HepG2 (cell line): ENCODE data around the gene ANKS1B. TPM values are rescaled to one million over a fixed set of nuclear protein-coding genes. Genes with fewer than 3 reads are reported as not detected.

Source experiments
- ATAC-seq: fragments of 200-7000 bp; cut with Tn5 transposase; 3 replicates; pipeline ENCODE4 v1.9.1; 2020; ENCODE audit warnings: mild to moderate bottlenecking, moderate library complexity
- BruUV-seq: library from RNA; stranded (reverse); fragments of 400-500 nt; replicated peaks from 2 replicates; lab custom pipeline; 2021; lab: Mats Ljungman, UMichigan
- CTCF ChIA-PET: fragments of 300-600 bp; formaldehyde crosslinking; extraction: SDS; loops from one replicate; lab custom pipeline; 2021; ENCODE audit warnings: low total read pairs, inconsistent platforms, low intra/inter-chr PET ratio; lab: Yijun Ruan, JAX
- POLR2A ChIA-PET: fragments of 350-600 bp; sonication (Branson Sonifier 250); formaldehyde crosslinking; loops from one replicate; lab custom pipeline; 2020; ENCODE audit warnings: antibody characterized with exemption, inconsistent platforms; lab: Yijun Ruan, JAX
- DNase-seq: peaks from one replicate; pipeline ENCODE4 v3.0.0-alpha.2; 2015; ENCODE audit warnings: low spot score
- FAIRE-seq: peaks from 3 replicates; lab custom pipeline; 2011; peaks lifted over from hg19 to GRCh38; lab: Jason Lieb, UNC
- H2AFZ ChIP-seq: one replicate; pipeline ENCODE4 v1.6.1; 2011; ENCODE audit warnings: low read length, inconsistent platforms
- H3K27ac ChIP-seq: fragments of 300-600 bp; 3 replicates; pipeline ENCODE4 v1.8.0; 2011; ENCODE audit warnings: mixed run types, mild to moderate bottlenecking, mixed read lengths, low read length, inconsistent platforms; ENCODE audit not compliant: insufficient read depth; ENCODE audit errors: extremely low read length
- H3K27me3 ChIP-seq, 2 experiments: fragments of 200-600 bp in 1 of 2; 2 replicates in 1 of 2; 3 replicates in 1 of 2; pipeline versions ENCODE4 v1.6.0 to v1.8.0; 2011; ENCODE audit warnings: low read length in 2 of 2, mild to moderate bottlenecking in 2 of 2, moderate library complexity in 2 of 2, inconsistent platforms in 1 of 2; ENCODE audit not compliant: insufficient read depth in 2 of 2, control insufficient read depth in 1 of 2
- H3K36me3 ChIP-seq, 2 experiments: fragments of 200-600 bp in 1 of 2; replicated peaks in 1 of 2; 2 replicates in 1 of 2; 3 replicates in 1 of 2; pipeline versions ENCODE4 v1.5.1 to v1.8.0; 2011; ENCODE audit warnings: low read length in 2 of 2, inconsistent platforms in 1 of 2; ENCODE audit not compliant: insufficient read depth in 2 of 2, control insufficient read depth in 1 of 2
- H3K4me1 ChIP-seq: 2 replicates; pipeline ENCODE4 v1.5.1; 2012; ENCODE audit warnings: low read length, inconsistent platforms; ENCODE audit not compliant: insufficient read depth
- H3K4me2 ChIP-seq: 2 replicates; pipeline ENCODE4 v1.6.0; 2011; ENCODE audit warnings: low read depth, low read length, inconsistent platforms
- H3K4me3 ChIP-seq, 3 experiments: fragments of 200-600 bp in 1 of 3; sonication (generic), shearing (Covaris generic) in 1 of 3; replicated peaks in 1 of 3; 2 replicates each; pipeline ENCODE4 v1.5.1; 2011 to 2016; ENCODE audit warnings: low read length in 3 of 3, inconsistent platforms in 2 of 3, low read depth in 2 of 3, mild to moderate bottlenecking in 2 of 3, control low read depth in 1 of 3, mixed read lengths in 1 of 3; ENCODE audit not compliant: insufficient read depth in 1 of 3
- H3K79me2 ChIP-seq: one replicate; pipeline ENCODE4 v1.6.1; 2011; ENCODE audit warnings: low read length, inconsistent platforms; ENCODE audit not compliant: insufficient read depth
- H3K9ac ChIP-seq: 2 replicates; pipeline ENCODE4 v1.6.0; 2011; ENCODE audit warnings: mild to moderate bottlenecking, low read depth, low read length, inconsistent platforms; ENCODE audit not compliant: insufficient read depth
- H3K9me3 ChIP-seq: 2 replicates; pipeline ENCODE4 v1.5.1; 2012; ENCODE audit warnings: mild to moderate bottlenecking, low read length
- H4K20me1 ChIP-seq: 2 replicates; pipeline ENCODE4 v1.6.0; 2011; ENCODE audit warnings: inconsistent platforms, mild to moderate bottlenecking, low read length, moderate library complexity; ENCODE audit not compliant: insufficient read depth
- MTF1 ChIP-seq: sonication (generic); formaldehyde crosslinking; IDR thresholded peaks from 2 replicates; pipeline ENCODE4 v1.5.0; 2020; ENCODE audit warnings: missing genetic modification reagents
- NR2F1 ChIP-seq, 2 experiments: fragments of 450-650 bp in 1 of 2; formaldehyde crosslinking in 1 of 2; IDR thresholded peaks; 2 replicates each; pipeline versions ENCODE4 v1.5.0 to v1.6.1; 2016 to 2020; ENCODE audit warnings: mild to moderate bottlenecking in 1 of 2, missing compliant biosample characterization in 1 of 2, missing genetic modification reagents in 1 of 2, moderate library complexity in 1 of 2
- POLR2AphosphoS2 ChIP-seq: IDR thresholded peaks from 2 replicates; pipeline ENCODE4 v1.6.1; 2011; ENCODE audit warnings: low read depth, low read length, improper control_type of control experiment
- POLR2AphosphoS5 ChIP-seq: IDR thresholded peaks from 2 replicates; pipeline ENCODE4 v1.6.1; 2012; ENCODE audit warnings: low read depth, low read length
- SIX1 ChIP-seq: sonication (generic); formaldehyde crosslinking; IDR thresholded peaks from 2 replicates; pipeline ENCODE4 v1.4.0; 2020; ENCODE audit warnings: missing genetic modification reagents, borderline replicate concordance
- ZFP62 ChIP-seq: sonication (generic); formaldehyde crosslinking; IDR thresholded peaks from 2 replicates; pipeline ENCODE4 v1.4.0; 2020; ENCODE audit warnings: missing genetic modification reagents
- ZNF292 ChIP-seq: sonication (generic); formaldehyde crosslinking; IDR thresholded peaks from 2 replicates; pipeline ENCODE4 v1.8.1; 2022; ENCODE audit warnings: mild to moderate bottlenecking, low read depth, missing genetic modification reagents, borderline replicate concordance
- ZNF496 ChIP-seq: sonication (generic); formaldehyde crosslinking; IDR thresholded peaks from 2 replicates; pipeline ENCODE4 v1.8.1; 2023; ENCODE audit warnings: mild to moderate bottlenecking, moderate library complexity, missing genetic modification reagents; ENCODE audit not compliant: insufficient replicate concordance
- in situ Hi-C: cut with HindIII; loops from 2 replicates; pipeline ENCODE4 v1.10.0; 2017; ENCODE audit warnings: low pct_unique_long_range_greater_than_20kb; ENCODE audit not compliant: extremely low pct_ligation_motif_present
- intact Hi-C: fragments of 100-400 bp; cut with micrococcal nuclease; formaldehyde crosslinking; loops from one replicate; pipeline ENCODE4 v1.10.0; 2022; ENCODE audit not compliant: unreplicated experiment
- polyA plus RNA-seq, 8 experiments: library from polyadenylated mRNA; depleted of rRNA in 3 of 8; stranded (reverse) in 7 of 8; unstranded in 1 of 8; fragments of >200 nt; fragmentation: Illumina TruSeq in 4 of 8; extraction: Trizol in 4 of 8; gene quantifications; 2 replicates each; pipeline versions ENCODE4 v1.2.1 to v1.2.3, GENCODE V29; 2011 to 2016; ENCODE audit warnings: low read depth in 4 of 8, missing spikeins in 1 of 8, mixed read lengths in 1 of 8; ENCODE audit not compliant: insufficient read depth in 1 of 8
- total RNA-seq, 5 experiments: library from RNA; depleted of rRNA; stranded (reverse); fragments of >200 nt; fragmentation: Illumina TruSeq; extraction: Trizol; gene quantifications; 2 replicates each; pipeline ENCODE4 v1.2.3, GENCODE V29; 2016; ENCODE audit warnings: low read depth in 1 of 5
- TF ChIP-seq, protein P1 (sequence below): sonication (generic); formaldehyde crosslinking; IDR thresholded peaks from 2 replicates; pipeline ENCODE4 v1.5.1; 2020; ENCODE audit warnings: missing genetic modification reagents, mild to moderate bottlenecking, borderline replicate concordance

The ANKS1B gene
- total and polyA plus RNA-seq, 2 of the 13 experiments (the other 11 are each of a cell fraction or from before 2014, with no cell fraction given), result 0.15 TPM; not detected in 1

GRCh38 chr12:98908866-98909265 is 1075.9 kb downstream of the ANKS1B start (continued):
- TF ChIP-seq, protein P1, sequence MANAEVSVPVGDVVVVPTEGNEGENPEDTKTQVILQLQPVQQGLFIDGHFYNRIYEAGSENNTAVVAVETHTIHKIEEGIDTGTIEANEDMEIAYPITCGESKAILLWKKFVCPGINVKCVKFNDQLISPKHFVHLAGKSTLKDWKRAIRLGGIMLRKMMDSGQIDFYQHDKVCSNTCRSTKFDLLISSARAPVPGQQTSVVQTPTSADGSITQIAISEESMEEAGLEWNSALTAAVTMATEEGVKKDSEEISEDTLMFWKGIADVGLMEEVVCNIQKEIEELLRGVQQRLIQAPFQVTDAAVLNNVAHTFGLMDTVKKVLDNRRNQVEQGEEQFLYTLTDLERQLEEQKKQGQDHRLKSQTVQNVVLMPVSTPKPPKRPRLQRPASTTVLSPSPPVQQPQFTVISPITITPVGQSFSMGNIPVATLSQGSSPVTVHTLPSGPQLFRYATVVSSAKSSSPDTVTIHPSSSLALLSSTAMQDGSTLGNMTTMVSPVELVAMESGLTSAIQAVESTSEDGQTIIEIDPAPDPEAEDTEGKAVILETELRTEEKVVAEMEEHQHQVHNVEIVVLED (CRISPR knock-in tag), result no peak
- TF ChIP-seq POLR2AphosphoS5, result no peak
- TF ChIP-seq ZNF292 (CRISPR knock-in tag), result no peak

DNA sequence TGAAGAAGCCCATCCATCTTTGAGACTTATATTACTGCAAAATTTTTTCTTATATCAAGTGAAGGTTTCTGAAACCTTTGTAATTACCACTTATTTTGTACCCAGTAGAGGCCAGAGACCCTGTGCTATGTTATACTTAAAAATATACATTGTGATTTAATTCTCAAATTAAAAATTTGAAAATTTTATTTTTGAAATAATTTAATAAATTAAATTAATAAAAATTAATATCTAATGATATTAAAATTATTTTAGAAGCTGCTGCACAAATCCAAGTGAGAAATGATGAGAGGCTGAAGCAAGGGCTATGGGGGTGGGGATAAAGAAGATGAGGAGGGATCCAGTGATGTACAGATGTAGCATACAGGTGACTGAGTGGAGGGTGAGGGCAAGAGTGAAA is 1080.9 kb downstream of the ANKS1B start:
- ChIA-PET CTCF (no interaction called here), POLR2A (no interaction called here)
- in situ Hi-C loops, result no loop called here
- Histone ChIP-seq H3K27ac (no peak overlapping the region), H3K4me3 (no peak overlapping the region), H3K4me1 (no peaks in the 10 kb centered on the region), H3K79me2 (no peaks in the 10 kb centered on the region), H3K36me3 (no peaks in the 10 kb centered on the region), H3K4me2 (no peak overlapping the region), H3K9ac (no peak overlapping the region), H4K20me1 (no peaks in the 10 kb centered on the region; the same call in 1 of the 2 replicates), H2AFZ (no peak overlapping the region), H3K9me3 (no peaks in the 10 kb centered on the region)
- no peak for DNase-seq
- TF ChIP-seq SIX1 (CRISPR knock-in tag) (no peak), NR2F1 (CRISPR knock-in tag; IDR thresholded peaks at IDR 0.05) (no peak), ZFP62 (CRISPR knock-in tag) (no peak), MTF1 (CRISPR knock-in tag) (no peak), POLR2AphosphoS2 (no peak), ZNF496 (CRISPR knock-in tag) (no peak)
- TF ChIP-seq, all 625 proteins: peak for 0
- BruUV-seq, result no TSS peak
- no peaks in the 10 kb centered on the region for H3K27me3 ChIP-seq
- no peak for FAIRE-seq
- no peak for ATAC-seq
- intact Hi-C loops, result no loop called here
